ENCODE measurements around the gene METAP1D. TPM values are rescaled to one million over a fixed set of nuclear protein-coding genes. Genes with fewer than 3 reads are reported as not detected.

Gene METAP1D
- total and polyA plus RNA-seq, 2 of the 4 experiments (the other 2 are of a cell fraction) = 3.4 to 5.5 TPM

DNA sequence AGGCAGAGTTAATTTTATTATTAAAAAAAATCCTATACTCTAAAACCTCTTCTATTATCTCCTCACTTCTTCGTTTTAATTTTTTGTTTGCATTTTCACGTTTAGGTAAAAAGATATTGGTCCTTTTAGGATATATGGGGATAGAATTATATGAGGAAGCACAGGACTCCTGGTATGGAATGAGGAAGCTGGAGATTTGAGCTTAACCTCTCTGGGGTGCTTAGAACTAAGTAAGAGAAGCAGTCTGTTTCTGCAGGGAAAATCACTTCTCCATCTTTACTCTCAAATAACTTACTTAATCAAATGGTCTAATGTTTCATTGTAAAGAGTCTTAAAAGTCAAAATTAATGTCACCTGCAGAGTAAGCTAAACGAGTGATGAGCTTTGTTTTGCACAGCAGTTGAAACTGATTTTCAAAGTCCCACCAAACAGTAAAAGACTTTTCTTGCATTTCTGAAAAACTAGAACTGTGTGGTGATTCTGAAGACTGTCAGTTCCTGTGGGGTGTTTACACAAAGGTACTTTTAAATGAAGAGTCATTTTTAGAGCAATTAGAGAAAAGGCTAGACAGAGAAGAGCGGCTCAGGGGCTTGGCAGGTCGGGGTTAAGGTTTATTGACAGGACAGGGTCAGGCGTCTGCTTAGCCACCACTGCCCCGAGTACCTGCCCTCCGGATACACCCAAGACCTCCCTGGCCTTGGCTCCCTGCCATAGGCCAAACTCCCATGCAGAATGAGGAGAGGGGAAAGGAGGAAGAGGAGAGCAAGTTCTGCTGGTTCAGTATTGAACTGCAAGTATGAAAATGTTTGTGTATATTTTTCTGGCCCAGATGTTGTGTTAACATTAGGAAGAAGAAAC, 21.6 kb downstream of the METAP1D start:
- H2BK5ac ChIP-seq (ENCODE audit: low read depth, low read length, poor library complexity, severe bottlenecking) = peak overlapping the region; percentile 8
- H3K23ac ChIP-seq (ENCODE audit: low read depth, low read length) = peak overlapping the region; percentile 54; the same call in 1 of the 2 replicates
- H3K27me3 ChIP-seq (ENCODE audit: control insufficient read depth, insufficient read depth, low read length) = no peaks in the 10 kb centered on the region
- 0 out of 2 replicates have a peak overlapping the region, but pooled peaks have one; percentile 2 for H3K27ac ChIP-seq (ENCODE audit: insufficient read depth, low read length)
- H2AK5ac ChIP-seq (ENCODE audit: low read depth, low read length) = 0 out of 2 replicates have a peak overlapping the region, but pooled peaks have one; percentile 11
- no peaks in the 10 kb centered on the region for H3K36me3 ChIP-seq (ENCODE audit: control insufficient read depth, insufficient read depth, low read length)
- H4K20me1 ChIP-seq (ENCODE audit: insufficient read depth, low read length) = no peaks in the 10 kb centered on the region
- H3K9ac ChIP-seq (ENCODE audit: low read depth, low read length) = no peak overlapping the region
- peaks cover 9% of the 10 kb centered on the region for H3K4me1 ChIP-seq (ENCODE audit: control insufficient read depth, insufficient read depth, low read length)
- no peaks in the 10 kb centered on the region for H3K9me3 ChIP-seq (ENCODE audit: control insufficient read depth, insufficient read depth, low read length)
- H4K91ac ChIP-seq (ENCODE audit: insufficient read depth, low read depth, low read length) = peak overlapping the region; percentile 17; the same call in 1 of the 2 replicates
- ATAC-seq (ENCODE audit: low read depth) (peak; percentile 74), DNase-seq (peak; percentile 16)
- intact Hi-C loops (cut with micrococcal nuclease) (no loop called here), dilution Hi-C loops (cut with HindIII; ENCODE audit: low sequenced_read_pairs, unreplicated experiment) (no loop called here), in situ Hi-C loops (cut with MboI; ENCODE audit: low sequenced_read_pairs) (no loop called here)
- BruUV-seq (replicated peaks) = no TSS peak
- H2BK120ac ChIP-seq (ENCODE audit: low read depth, low read length) = no peak overlapping the region
- H3K4ac ChIP-seq (ENCODE audit: low read depth, low read length) = peak overlapping the region; percentile 30; the same call in 1 of the 2 replicates
- no peak overlapping the region for H2AK9ac ChIP-seq (replicated peaks; ENCODE audit: low read depth, low read length, poor library complexity)
- CTCF ChIA-PET = interaction anchor here (0.5 to 0.9 kb wide), 2 partner anchors 27 to 71 kb away, joined by 3 to 8 read pairs; no protein-coding TSS in a partner anchor
- 0 out of 4 replicates have a peak, but pooled peaks cover 0 to 3% of the 10 kb centered on the region in 2 experiments for H3K79me1 ChIP-seq (ENCODE audit: low read depth in 1 of 2, low read length in 2 of 2)
- no peak overlapping the region for H2BK15ac ChIP-seq (ENCODE audit: low read depth, low read length)
- no peak overlapping the region for H3K4me3 ChIP-seq (ENCODE audit: insufficient read depth, low read depth, low read length)
- POLR2A ChIA-PET (ENCODE audit: unreplicated experiment) = no interaction called here
- 89% methylated on average over 1 of the region's 8 CpGs; no CpG with 5 or more reads in 1 of the 2 experiments for WGBS, 2 experiments (ENCODE audit: extremely low coverage in 2 of 2, insufficient read length in 1 of 2)
- 0 out of 2 replicates have a peak, but pooled peaks cover 2% of the 10 kb centered on the region for H3K9me1 ChIP-seq (ENCODE audit: insufficient read depth, low read length)
- peak overlapping the region; percentile 27; the same call in 1 of the 2 replicates for H4K5ac ChIP-seq (ENCODE audit: low read depth, low read length)
- H3K4me2 ChIP-seq (ENCODE audit: low read depth, low read length) = peak overlapping the region; percentile 55
- no peak overlapping the region for H3K56ac ChIP-seq (ENCODE audit: extremely low read depth, insufficient read depth, low read length)
- H4K8ac ChIP-seq (ENCODE audit: low read depth in 2 of 2, low read length in 2 of 2) = peak overlapping the region in 1 of 2 experiments; percentile 64; a peak in 2 of 4 replicates
- H2BK20ac ChIP-seq (ENCODE audit: low read depth, low read length) = no peak overlapping the region
- 0 out of 2 replicates have a peak overlapping the region, but pooled peaks have one; percentile 24 for H3K14ac ChIP-seq (replicated peaks; ENCODE audit: low read depth, low read length)
- H2AFZ ChIP-seq (replicated peaks; ENCODE audit: low read length, poor library complexity) = peak overlapping the region; percentile 68
- peak overlapping the region; percentile 51; the same call in 1 of the 2 replicates for H3K18ac ChIP-seq (ENCODE audit: low read depth, low read length)
- no peak for TF ChIP-seq FOS (IDR thresholded peaks at IDR 0.05; ENCODE audit: low read depth, low read length)
- no peak for TF ChIP-seq SMC3 (IDR thresholded peaks at IDR 0.05; ENCODE audit: low read depth, low read length)
- TF ChIP-seq MAFK (IDR thresholded peaks at IDR 0.05; ENCODE audit: low read depth, low read length) = no peak
- no peak for TF ChIP-seq MXI1 (IDR thresholded peaks at IDR 0.05; ENCODE audit: borderline replicate concordance, low read depth, low read length)
- TF ChIP-seq MAZ (IDR thresholded peaks at IDR 0.05; ENCODE audit: borderline replicate concordance, low read depth, low read length) = no peak
- TF ChIP-seq NFE2L2 (IDR thresholded peaks at IDR 0.05; ENCODE audit: low read depth, low read length) = no peak
- TF ChIP-seq CEBPB (IDR thresholded peaks at IDR 0.05; ENCODE audit: low read depth, low read length) = no peak
- TF ChIP-seq ELK1 (IDR thresholded peaks at IDR 0.05; ENCODE audit: borderline replicate concordance, low read depth, low read length) = no peak
- no peak for TF ChIP-seq BHLHE40 (IDR thresholded peaks at IDR 0.05; ENCODE audit: low read depth, low read length)
- TF ChIP-seq POLR2A (IDR thresholded peaks at IDR 0.05; ENCODE audit: low read depth, low read length) = no peak
- TF ChIP-seq, protein P1, sequence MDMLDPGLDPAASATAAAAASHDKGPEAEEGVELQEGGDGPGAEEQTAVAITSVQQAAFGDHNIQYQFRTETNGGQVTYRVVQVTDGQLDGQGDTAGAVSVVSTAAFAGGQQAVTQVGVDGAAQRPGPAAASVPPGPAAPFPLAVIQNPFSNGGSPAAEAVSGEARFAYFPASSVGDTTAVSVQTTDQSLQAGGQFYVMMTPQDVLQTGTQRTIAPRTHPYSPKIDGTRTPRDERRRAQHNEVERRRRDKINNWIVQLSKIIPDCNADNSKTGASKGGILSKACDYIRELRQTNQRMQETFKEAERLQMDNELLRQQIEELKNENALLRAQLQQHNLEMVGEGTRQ (IDR thresholded peaks at IDR 0.05; ENCODE audit: low read depth, low read length) = no peak
- TF ChIP-seq CHD1 (IDR thresholded peaks at IDR 0.05; ENCODE audit: low read depth, low read length) = no peak
- TF ChIP-seq, protein P2, sequence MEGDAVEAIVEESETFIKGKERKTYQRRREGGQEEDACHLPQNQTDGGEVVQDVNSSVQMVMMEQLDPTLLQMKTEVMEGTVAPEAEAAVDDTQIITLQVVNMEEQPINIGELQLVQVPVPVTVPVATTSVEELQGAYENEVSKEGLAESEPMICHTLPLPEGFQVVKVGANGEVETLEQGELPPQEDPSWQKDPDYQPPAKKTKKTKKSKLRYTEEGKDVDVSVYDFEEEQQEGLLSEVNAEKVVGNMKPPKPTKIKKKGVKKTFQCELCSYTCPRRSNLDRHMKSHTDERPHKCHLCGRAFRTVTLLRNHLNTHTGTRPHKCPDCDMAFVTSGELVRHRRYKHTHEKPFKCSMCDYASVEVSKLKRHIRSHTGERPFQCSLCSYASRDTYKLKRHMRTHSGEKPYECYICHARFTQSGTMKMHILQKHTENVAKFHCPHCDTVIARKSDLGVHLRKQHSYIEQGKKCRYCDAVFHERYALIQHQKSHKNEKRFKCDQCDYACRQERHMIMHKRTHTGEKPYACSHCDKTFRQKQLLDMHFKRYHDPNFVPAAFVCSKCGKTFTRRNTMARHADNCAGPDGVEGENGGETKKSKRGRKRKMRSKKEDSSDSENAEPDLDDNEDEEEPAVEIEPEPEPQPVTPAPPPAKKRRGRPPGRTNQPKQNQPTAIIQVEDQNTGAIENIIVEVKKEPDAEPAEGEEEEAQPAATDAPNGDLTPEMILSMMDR (conservative IDR thresholded peaks at IDR 0.05; ENCODE audit: low read depth, low read length) = no peak
